Ishikawa (cell line): Measurements from ENCODE around the gene SPTAN1.

Experiments used
- EGR1 ChIP-seq: IDR thresholded peaks from 2 replicates; pipeline ENCODE4 v1.6.1; 2012
- NFIC ChIP-seq: IDR thresholded peaks from 2 replicates; pipeline ENCODE4 v1.6.1; 2012

GRCh38 chr9:128577206-128577605, 24.8 kb downstream of the SPTAN1 start:
- TF ChIP-seq EGR1 (no peak), NFIC (no peak)
